ENCODE data around the gene APOL5.
"Not testable (repeated sequence)": the region's sequence is repeated elsewhere in the genome, so short reads cannot be mapped to it uniquely, and the experiment has no call there.

APOL5 gene

GRCh38 chr22:35711336-35711735, 6.3 kb upstream of the APOL5 start:
- DNase-seq: no peak

- no peak for DNase-seq
Observed at GRCh38 chr22:35712672-35713071, 5.0 kb upstream of the APOL5 start.

GRCh38 chr22:35719212-35719875, 1.7 kb downstream of the APOL5 start:
- DNase-seq: no peak

GRCh38 chr22:35721960-35722359, 4.3 kb downstream of the APOL5 start:
- DNase-seq: no peak

- DNase-seq: no peak
Observed at GRCh38 chr22:35725521-35725920, 7.8 kb downstream of the APOL5 start.

- DNase-seq: no peak
Observed at GRCh38 chr22:35726398-35726797, 8.7 kb downstream of the APOL5 start.

GRCh38 chr22:35726933-35727332, 9.3 kb downstream of the APOL5 start:
- no peak for DNase-seq

- DNase-seq: no peak
Observed at GRCh38 chr22:35727436-35727835, 9.8 kb downstream of the APOL5 start.

- no peak for DNase-seq
Observed at GRCh38 chr22:35728639-35729308, 11.1 kb downstream of the APOL5 start.

- DNase-seq: no peak
Observed at GRCh38 chr22:35729309-35729698, 11.6 kb downstream of the APOL5 start.

GRCh38 chr22:35731321-35731720, 13.6 kb downstream of the APOL5 start:
- no peak for DNase-seq

- DNase-seq: no peak
Observed at GRCh38 chr22:35732116-35732515, 14.4 kb downstream of the APOL5 start.

GRCh38 chr22:35733036-35733435, 15.4 kb downstream of the APOL5 start:
- no peak for DNase-seq

GRCh38 chr22:35733791-35734516, 16.3 kb downstream of the APOL5 start:
- no peak for DNase-seq

- DNase-seq: no peak
Observed at GRCh38 chr22:35734517-35734827, 16.8 kb downstream of the APOL5 start.

- DNase-seq: no peak
Observed at GRCh38 chr22:35735542-35735941, 17.9 kb downstream of the APOL5 start.

- no peak for DNase-seq
Observed at GRCh38 chr22:35736166-35736565, 18.5 kb downstream of the APOL5 start.

GRCh38 chr22:35736701-35737100, 19.0 kb downstream of the APOL5 start:
- DNase-seq: no peak

- DNase-seq: not testable (repeated sequence)
Observed at GRCh38 chr22:35737886-35738285, 20.2 kb downstream of the APOL5 start.

GRCh38 chr22:35739076-35739930, 21.6 kb downstream of the APOL5 start:
- peak; percentile 18 for DNase-seq

GRCh38 chr22:35739931-35740380, 22.3 kb downstream of the APOL5 start:
- DNase-seq: no peak

GRCh38 chr22:35740616-35741015, 22.9 kb downstream of the APOL5 start:
- DNase-seq: no peak
